PFSK-1 (cell line): ENCODE results near the gene SH3BP5.

Experiments used
- FOXP2 ChIP-seq: optimal IDR thresholded peaks from 2 replicates; pipeline ENCODE3; 2011; ENCODE audit warnings: borderline replicate concordance, control low read depth, inconsistent platforms; ENCODE audit not compliant: insufficient read depth; ENCODE audit errors: extremely low read length, extremely low read depth
- POLR2AphosphoS5 ChIP-seq: IDR thresholded peaks from 2 replicates; pipeline ENCODE4 v1.6.1; 2012; ENCODE audit warnings: low read depth, mild to moderate bottlenecking, control low read depth, low read length, moderate library complexity
- SIN3A ChIP-seq: IDR thresholded peaks from 2 replicates; pipeline ENCODE4 v1.6.1; 2012; ENCODE audit warnings: mild to moderate bottlenecking, low read length, moderate library complexity, borderline replicate concordance; ENCODE audit not compliant: insufficient read depth
- TAF1 ChIP-seq: IDR thresholded peaks from 2 replicates; pipeline ENCODE4 v1.6.1; 2012; ENCODE audit warnings: low read length, control low read depth, borderline replicate concordance; ENCODE audit not compliant: insufficient read depth
- TF ChIP-seq, protein P1 (sequence below), 2 experiments: IDR thresholded peaks; 2 replicates each; pipeline versions ENCODE4 v1.6.1 to v1.8.0; 2011 to 2012; ENCODE audit warnings: low read depth in 2 of 2, low read length in 2 of 2, control low read depth in 1 of 2, inconsistent platforms in 1 of 2, mild to moderate bottlenecking in 1 of 2, moderate library complexity in 1 of 2; ENCODE audit not compliant: insufficient read depth in 1 of 2

SH3BP5 gene

GRCh38 chr3:15265655-15266509, 66.5 kb downstream of the SH3BP5 start:
- TF ChIP-seq TAF1 = no peak
- TF ChIP-seq SIN3A = no peak
- no peak for TF ChIP-seq FOXP2
- TF ChIP-seq, protein P1, sequence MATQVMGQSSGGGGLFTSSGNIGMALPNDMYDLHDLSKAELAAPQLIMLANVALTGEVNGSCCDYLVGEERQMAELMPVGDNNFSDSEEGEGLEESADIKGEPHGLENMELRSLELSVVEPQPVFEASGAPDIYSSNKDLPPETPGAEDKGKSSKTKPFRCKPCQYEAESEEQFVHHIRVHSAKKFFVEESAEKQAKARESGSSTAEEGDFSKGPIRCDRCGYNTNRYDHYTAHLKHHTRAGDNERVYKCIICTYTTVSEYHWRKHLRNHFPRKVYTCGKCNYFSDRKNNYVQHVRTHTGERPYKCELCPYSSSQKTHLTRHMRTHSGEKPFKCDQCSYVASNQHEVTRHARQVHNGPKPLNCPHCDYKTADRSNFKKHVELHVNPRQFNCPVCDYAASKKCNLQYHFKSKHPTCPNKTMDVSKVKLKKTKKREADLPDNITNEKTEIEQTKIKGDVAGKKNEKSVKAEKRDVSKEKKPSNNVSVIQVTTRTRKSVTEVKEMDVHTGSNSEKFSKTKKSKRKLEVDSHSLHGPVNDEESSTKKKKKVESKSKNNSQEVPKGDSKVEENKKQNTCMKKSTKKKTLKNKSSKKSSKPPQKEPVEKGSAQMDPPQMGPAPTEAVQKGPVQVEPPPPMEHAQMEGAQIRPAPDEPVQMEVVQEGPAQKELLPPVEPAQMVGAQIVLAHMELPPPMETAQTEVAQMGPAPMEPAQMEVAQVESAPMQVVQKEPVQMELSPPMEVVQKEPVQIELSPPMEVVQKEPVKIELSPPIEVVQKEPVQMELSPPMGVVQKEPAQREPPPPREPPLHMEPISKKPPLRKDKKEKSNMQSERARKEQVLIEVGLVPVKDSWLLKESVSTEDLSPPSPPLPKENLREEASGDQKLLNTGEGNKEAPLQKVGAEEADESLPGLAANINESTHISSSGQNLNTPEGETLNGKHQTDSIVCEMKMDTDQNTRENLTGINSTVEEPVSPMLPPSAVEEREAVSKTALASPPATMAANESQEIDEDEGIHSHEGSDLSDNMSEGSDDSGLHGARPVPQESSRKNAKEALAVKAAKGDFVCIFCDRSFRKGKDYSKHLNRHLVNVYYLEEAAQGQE (IDR thresholded peaks at IDR 0.05; ENCODE audit: insufficient read depth in 1 of 2, low read depth in 2 of 2, low read length in 2 of 2) = no peak
- no peak for TF ChIP-seq POLR2AphosphoS5

DNA sequence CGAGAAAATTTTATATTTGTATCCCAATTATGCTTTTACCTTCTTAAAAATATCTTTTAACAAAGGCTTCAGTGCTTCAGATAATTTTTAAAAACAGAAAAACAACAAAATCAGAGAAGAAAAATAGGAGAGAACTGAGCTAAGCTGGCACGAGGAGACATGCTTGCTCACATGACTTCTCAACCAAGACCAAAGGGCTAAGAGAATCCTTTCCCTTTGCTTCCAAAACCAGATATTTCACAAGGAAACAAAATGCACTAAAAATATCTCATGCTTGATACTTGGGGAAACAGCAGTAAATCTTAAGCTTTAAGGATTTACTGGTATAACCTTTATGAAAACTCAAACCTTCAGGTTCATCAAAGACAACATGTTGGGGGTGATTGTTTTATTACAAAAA, 67.9 kb downstream of the SH3BP5 start:
- TF ChIP-seq SIN3A (no peak), FOXP2 (no peak), POLR2AphosphoS5 (no peak), TAF1 (no peak)
- TF ChIP-seq, protein P1 (IDR thresholded peaks at IDR 0.05; ENCODE audit: insufficient read depth in 1 of 2, low read depth in 2 of 2, low read length in 2 of 2) = no peak

DNA sequence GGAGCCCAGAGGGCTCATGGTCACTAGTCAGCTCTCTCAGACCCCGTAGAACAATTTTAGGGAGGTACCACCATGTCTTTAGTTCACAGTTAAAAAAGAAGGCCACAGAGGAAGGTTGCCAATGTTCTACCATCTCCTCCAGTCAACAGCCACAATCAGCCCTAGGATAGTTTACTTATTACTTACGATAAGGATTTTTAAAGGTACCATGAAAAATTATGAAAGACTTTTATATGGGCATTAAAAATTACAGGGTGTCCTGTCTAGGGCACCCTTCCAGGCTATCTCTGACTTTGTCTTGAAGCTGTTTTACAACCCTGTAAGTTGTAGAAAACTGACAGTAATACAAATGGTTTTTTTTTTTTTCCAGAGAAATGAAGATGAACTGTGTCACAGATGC, 68.5 kb downstream of the SH3BP5 start:
- no peak for TF ChIP-seq SIN3A
- no peak for TF ChIP-seq TAF1
- TF ChIP-seq FOXP2 = no peak
- TF ChIP-seq, protein P1 (IDR thresholded peaks at IDR 0.05; ENCODE audit: insufficient read depth in 1 of 2, low read depth in 2 of 2, low read length in 2 of 2) = no peak
- TF ChIP-seq POLR2AphosphoS5 = no peak

- TF ChIP-seq, protein P1 (IDR thresholded peaks at IDR 0.05; ENCODE audit: insufficient read depth in 1 of 2, low read depth in 2 of 2, low read length in 2 of 2) = no peak
- TF ChIP-seq TAF1 (no peak), FOXP2 (no peak), POLR2AphosphoS5 (no peak), SIN3A (no peak)
These were observed 69.3 kb downstream of the SH3BP5 start for GRCh38 chr3:15263120-15263519.
